DMS114 treated with DMSO at 0.1 percent for 48 hours (cell line): Measurements from ENCODE around the gene SFTA2.
A peak's percentile ranks its signal among the peaks of the same experiment; 100 is the strongest.
"Not testable (repeated sequence)": the region's sequence is repeated elsewhere in the genome, so short reads cannot be mapped to it uniquely, and the experiment has no call there.

ENCODE experiments used
- DNase-seq: peaks from one replicate; lab custom pipeline; 2025; ENCODE audit not compliant: unreplicated experiment; lab: John Stamatoyannopoulos, UW

SFTA2 gene

GRCh38 chr6:30914076-30914853 lies 17.7 kb downstream of the SFTA2 start, which contains the start of gene VARS2:
Gene VARS2, plus strand, starts transcription at chr6:30914238. Its CDS starts 599 bp downstream, at chr6:30914837.
- peak; percentile 75 for DNase-seq

DNA sequence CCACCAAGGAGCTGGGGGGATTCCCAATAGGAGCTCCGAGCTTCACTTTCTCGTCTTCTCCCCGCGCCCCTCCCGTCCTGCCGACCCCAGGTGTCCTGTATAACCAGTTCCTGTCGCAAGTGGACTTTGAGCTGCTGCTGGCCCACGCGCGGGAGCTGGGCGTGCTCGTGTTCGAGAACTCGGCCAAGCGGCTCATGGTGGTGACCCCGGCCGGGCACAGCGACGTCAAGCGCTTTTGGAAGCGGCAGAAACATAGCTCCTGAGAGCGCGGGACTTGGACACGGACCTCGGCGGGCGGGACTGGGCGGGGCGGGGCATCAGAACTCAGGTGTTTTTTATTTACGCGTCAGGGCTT lies 18.3 kb downstream of the SFTA2 start:
- no peak for DNase-seq

GRCh38 chr6:30912746-30913520 lies 19.0 kb downstream of the SFTA2 start:
- no peak for DNase-seq

- not testable (repeated sequence) for DNase-seq
Measured at GRCh38 chr6:30910473-30910872, 21.5 kb downstream of the SFTA2 start.

DNA sequence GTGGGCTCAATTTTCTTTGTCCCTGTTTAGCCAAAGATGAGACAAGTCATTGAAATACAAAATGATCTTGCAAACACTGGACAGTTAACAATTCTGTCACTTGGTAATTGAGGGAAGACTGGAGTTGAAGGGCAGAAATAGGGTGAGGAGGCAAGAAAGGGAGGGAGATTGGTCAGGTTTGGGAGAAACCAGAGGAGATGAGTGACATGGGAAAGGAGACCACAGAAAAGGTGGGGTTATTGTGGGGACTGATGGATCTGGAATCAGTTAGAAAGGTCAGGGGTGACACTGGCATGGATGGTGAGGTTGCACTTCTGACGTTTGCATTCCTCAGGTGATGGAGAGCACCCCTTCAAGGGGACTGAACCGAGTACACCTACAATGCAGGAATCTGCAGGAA lies 23.3 kb downstream of the SFTA2 start:
- DNase-seq = no peak

DNA sequence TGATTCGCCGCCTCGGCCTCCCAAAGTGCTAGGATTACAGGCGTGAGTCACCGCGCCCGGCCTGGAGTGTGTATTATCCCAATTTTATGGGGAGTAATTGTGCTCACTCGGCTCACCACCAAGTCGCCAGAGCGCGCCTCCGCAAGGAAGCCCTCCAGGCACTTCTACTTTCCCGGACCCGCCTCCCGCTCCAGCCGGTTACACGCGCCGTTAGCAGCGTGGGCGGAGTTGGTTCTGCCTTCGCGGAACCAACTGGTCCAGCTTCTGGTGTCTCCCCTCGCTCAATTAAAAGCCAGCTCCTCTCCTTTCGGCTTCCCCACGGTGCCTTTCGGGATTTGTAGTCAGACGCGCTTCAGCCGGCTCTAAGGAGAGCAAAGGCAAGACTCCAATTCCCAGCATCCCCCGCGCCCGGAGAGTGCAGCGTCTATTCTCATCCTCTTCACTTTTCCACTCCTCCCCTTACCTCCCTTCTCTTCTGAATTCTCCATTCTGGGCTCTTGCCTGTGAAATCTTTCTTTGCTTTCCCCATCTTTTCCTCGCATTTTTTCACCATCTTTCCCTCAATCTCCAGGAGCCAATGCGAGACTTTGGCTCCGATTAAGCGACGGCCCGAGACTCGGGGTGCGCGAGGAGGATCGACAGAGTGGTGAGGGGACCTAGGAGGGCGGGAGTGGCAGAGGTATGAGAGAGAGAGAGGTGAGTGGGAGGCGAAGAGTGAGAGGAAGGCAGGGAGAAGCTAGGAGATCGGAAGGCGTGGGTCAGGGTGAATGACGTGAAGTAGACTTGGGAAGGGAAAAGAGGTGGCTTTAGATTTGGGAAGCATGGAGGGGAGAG lies 24.0 kb downstream of the SFTA2 start, which contains the start of gene GTF2H4:
GTF2H4 (plus strand) TSS at position 450 of the 834 bp plus-strand sequence.
- peak; percentile 99 for DNase-seq

- not testable (repeated sequence) for DNase-seq
Measured at GRCh38 chr6:30907290-30907757, 24.6 kb downstream of the SFTA2 start.

- no peak for DNase-seq
Measured at GRCh38 chr6:30903236-30903635, 28.7 kb downstream of the SFTA2 start.

DNA sequence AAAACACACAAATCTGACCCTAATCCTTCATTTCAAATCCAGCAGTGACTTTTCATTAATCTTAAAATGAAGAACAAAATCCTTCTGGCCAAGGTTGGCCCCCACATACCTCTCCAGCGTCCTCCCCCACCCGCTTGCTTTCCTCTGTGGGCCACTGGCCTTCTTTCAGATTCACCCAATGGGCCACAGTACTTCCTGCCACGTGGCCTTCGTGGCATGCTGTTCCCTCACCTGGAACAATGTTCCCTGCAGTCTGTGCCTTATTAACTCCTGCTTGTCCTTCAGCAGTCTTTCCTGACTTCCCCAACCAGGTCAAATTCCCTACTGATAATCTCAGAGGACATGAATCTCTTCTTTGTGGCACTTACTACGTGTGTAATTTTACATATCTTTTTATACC lies 29.3 kb downstream of the SFTA2 start:
- no peak for DNase-seq

DNA sequence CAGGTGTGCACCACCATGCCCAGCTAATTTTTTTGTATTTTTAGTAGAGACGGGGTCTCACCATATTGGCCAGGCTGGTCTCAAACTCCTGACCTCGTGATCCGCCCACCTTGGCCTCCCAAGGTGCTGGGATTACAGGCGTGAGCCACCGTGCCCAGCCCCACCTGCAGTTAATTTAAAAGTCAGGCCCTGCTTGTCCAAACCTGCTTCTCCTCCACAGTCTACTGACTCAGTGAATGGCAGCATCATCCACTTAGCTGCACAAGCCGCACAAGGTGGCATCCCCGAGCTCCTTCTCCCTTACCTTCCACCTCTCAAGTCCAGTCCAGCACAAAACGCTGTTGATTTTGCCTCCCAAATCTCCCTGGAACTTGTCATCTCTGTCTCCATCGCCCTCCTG lies 29.8 kb downstream of the SFTA2 start:
- DNase-seq = not testable (repeated sequence)

DNA sequence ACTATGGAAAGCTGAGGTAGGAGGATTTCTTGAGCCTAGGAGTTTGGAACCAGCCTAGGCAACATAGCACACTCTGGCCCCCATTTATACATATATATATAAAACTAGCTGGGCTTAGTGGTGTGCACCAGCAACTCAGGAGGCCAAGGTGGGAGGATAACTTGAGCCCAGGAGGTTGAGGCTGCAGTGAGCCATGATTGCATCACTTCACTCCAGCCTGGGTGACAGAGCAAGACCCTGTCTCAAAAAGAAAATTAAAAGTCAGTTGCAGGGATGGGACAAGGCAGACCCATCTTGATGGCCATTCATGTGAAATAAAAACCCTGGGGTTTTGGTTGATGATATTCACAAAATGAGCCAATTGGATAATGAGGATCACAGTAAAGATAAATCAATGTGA lies 30.5 kb downstream of the SFTA2 start:
- no peak for DNase-seq

DNA sequence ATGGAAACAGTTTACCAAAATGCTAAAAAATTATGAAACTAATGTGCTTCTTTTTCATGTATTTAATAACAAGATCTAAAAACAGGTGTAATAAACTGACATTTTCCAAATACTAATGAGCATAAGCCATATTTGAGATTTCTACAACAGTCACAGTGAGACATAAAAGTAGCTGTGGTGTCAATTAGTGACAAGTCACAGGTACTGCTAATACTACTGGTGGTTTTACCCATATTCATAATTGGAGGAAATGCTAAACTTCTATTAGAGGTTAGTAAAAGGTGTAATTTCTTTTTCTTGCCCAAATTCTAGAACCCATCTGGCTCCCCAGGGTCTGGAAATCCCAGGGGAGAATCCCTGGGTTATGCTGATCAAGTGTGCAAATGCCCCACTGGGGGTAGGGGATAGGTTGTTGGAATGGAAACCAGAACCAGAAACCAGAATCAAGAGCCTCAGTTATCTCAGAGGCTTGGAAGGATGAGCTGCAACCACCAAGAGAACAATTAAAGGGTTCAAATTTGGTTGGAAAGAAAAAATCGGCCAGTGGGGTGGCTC lies 31.0 kb downstream of the SFTA2 start:
- DNase-seq = no peak

GRCh38 chr6:30898750-30899360 lies 33.1 kb downstream of the SFTA2 start:
- DNase-seq = no peak

DNA sequence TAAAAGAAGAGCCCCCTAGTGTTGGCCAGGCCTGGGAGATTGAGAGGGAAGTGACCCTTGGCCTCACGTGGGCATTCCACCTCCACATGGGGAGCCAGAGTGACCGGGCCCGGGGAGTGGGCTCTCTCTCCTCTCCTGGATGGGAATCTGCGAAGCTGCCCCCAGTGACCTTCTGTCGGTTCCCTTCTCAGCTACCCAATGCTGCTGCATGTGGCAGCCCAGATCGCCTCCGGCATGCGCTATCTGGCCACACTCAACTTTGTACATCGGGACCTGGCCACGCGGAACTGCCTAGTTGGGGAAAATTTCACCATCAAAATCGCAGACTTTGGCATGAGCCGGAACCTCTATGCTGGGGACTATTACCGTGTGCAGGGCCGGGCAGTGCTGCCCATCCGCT lies 34.1 kb downstream of the SFTA2 start:
- no peak for DNase-seq

- no peak for DNase-seq
Measured at GRCh38 chr6:30896541-30896940, 35.4 kb downstream of the SFTA2 start.

DNA sequence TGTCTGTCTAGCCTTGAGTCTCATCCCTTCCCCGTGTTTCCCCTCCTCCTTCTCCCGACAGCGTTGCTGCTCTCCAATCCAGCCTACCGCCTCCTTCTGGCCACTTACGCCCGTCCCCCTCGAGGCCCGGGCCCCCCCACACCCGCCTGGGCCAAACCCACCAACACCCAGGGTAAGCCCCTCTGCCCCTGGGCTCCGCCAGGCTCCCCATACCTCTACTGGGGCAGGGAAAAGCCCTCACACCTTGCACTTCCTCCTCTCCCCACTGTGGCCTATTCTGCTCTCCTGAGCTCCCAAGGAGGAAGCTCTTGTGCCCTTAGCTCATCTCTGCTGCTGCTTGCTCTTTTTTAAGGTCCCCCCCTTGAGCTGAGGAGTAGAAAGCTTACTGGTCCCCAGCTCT lies 36.6 kb downstream of the SFTA2 start:
- DNase-seq = no peak

- no peak for DNase-seq
Measured at GRCh38 chr6:30894935-30895334, 37.0 kb downstream of the SFTA2 start.

- no peak for DNase-seq
Measured at GRCh38 chr6:30894381-30894780, 37.6 kb downstream of the SFTA2 start.

GRCh38 chr6:30893666-30894065 lies 38.3 kb downstream of the SFTA2 start:
- DNase-seq = no peak

- DNase-seq = no peak
Measured at GRCh38 chr6:30893001-30893591, 38.9 kb downstream of the SFTA2 start.
